Activated T-cell treated with anti-CD3 and anti-CD28 coated beads, Interleukin-2, amount 50 U/mL, for 4 hours (primary cell): ENCODE measurements around the gene LRP1. TPM values are rescaled to one million over a fixed set of nuclear protein-coding genes. Genes with fewer than 3 reads are reported as not detected.
A peak's percentile ranks its signal among the peaks of the same experiment; 100 is the strongest.

Source experiments
- ATAC-seq, 2 donors: fragments of 200-7000 bp; cut with Tn5 transposase; one replicate each; pipeline ENCODE4 v1.10.0; 2021
- DNase-seq: peaks from one replicate; pipeline ENCODE4 v3.0.0-alpha.2; 2020
- H3K27me3 Mint-ChIP-seq: one replicate; pipeline ENCODE4 v1.8.0; 2021; ENCODE audit warnings: low read depth, mixed read lengths
- H3K36me3 Mint-ChIP-seq: one replicate; pipeline ENCODE4 v1.8.0; 2022; ENCODE audit warnings: mixed read lengths; ENCODE audit not compliant: insufficient read depth
- H3K4me1 Mint-ChIP-seq: one replicate; pipeline ENCODE4 v1.8.0; 2021; ENCODE audit warnings: low read depth, mixed read lengths
- H3K4me3 Mint-ChIP-seq: one replicate; pipeline ENCODE4 v1.8.0; 2021; ENCODE audit warnings: mild to moderate bottlenecking, moderate library complexity, mixed read lengths
- H3K9me3 Mint-ChIP-seq: one replicate; pipeline ENCODE4 v1.8.0; 2021; ENCODE audit warnings: mixed read lengths
- total RNA-seq, 3 donors: library from RNA; stranded (reverse); gene quantifications; one replicate each; pipeline ENCODE4 v1.2.1, GENCODE V29; 2021

Gene LRP1
- total RNA-seq, 3 donors from 2014 or later = 0.98 to 1.1 (median 1.0) TPM

GRCh38 chr12:57243521-57244311, 115.4 kb downstream of the LRP1 start:
- H3K4me3 Mint-ChIP-seq = peak overlapping the region; percentile 62
- DNase-seq = peak; percentile 77
- peaks cover 47% of the 10 kb centered on the region for H3K4me1 Mint-ChIP-seq
- H3K36me3 Mint-ChIP-seq = peaks cover 5% of the 10 kb centered on the region
- H3K27me3 Mint-ChIP-seq = peaks cover 38% of the 10 kb centered on the region
- peak; percentile 16 to 29 for ATAC-seq
- no peaks in the 10 kb centered on the region for H3K9me3 Mint-ChIP-seq

GRCh38 chr12:57244312-57244696, 116.0 kb downstream of the LRP1 start:
- no peak for ATAC-seq
- no peak overlapping the region for H3K4me3 Mint-ChIP-seq
- H3K36me3 Mint-ChIP-seq = peaks cover 5% of the 10 kb centered on the region
- H3K4me1 Mint-ChIP-seq = peaks cover 42% of the 10 kb centered on the region
- H3K27me3 Mint-ChIP-seq = peaks cover 35% of the 10 kb centered on the region
- no peaks in the 10 kb centered on the region for H3K9me3 Mint-ChIP-seq
- DNase-seq = no peak

DNA sequence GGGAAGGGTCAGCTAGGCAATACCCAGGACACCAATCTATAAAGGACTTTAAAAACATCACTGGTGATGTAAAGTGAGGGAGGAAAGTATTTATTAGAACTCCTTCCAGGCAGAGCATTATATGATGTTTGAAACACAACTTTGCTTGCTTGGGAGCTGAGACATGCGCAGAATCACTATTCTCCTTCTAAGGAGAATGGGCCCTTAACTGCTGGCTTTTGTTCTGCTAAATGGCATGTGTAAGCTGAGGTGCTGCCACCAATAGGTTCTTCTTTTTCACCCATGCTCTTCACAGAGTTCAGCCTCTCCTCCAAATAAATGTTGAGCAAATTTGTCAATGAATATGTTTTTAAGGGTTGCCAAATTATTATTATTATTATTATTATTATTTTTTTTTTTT, 118.8 kb downstream of the LRP1 start:
- peaks cover 18% of the 10 kb centered on the region for H3K4me1 Mint-ChIP-seq
- peaks cover 5% of the 10 kb centered on the region for H3K36me3 Mint-ChIP-seq
- H3K9me3 Mint-ChIP-seq = no peaks in the 10 kb centered on the region
- peaks cover 18% of the 10 kb centered on the region for H3K27me3 Mint-ChIP-seq
- ATAC-seq (no peak), DNase-seq (no peak)
- no peak overlapping the region for H3K4me3 Mint-ChIP-seq

- Mint-ChIP-seq H3K4me1 (peaks cover 2% of the 10 kb centered on the region), H3K9me3 (no peaks in the 10 kb centered on the region), H3K4me3 (no peak overlapping the region), H3K36me3 (peaks cover 8% of the 10 kb centered on the region), H3K27me3 (peaks cover 3% of the 10 kb centered on the region)
- DNase-seq (no peak), ATAC-seq (no peak)
These were observed 120.9 kb downstream of the LRP1 start for GRCh38 chr12:57248934-57249742.

DNA sequence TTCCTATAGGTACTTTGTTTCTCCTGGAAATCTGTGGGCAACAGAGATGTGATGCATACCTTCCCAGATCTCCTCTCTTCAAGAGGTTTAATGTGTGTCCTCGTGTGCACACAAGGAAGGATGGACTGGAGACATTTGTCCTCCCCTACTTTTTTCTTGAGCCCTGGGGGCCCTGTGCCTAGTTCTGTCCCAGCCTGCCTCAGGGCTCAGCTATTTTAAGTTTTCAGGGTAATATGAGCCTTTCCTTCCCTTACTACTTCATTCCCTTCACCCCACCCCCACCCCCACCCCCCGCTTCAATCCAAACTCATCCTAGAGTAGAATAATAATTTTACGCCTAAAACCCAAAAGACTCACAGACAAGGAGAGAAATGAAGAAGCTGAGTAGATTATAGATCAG, 122.3 kb downstream of the LRP1 start:
- H3K4me3 Mint-ChIP-seq = no peak overlapping the region
- no peaks in the 10 kb centered on the region for H3K9me3 Mint-ChIP-seq
- peaks cover 12% of the 10 kb centered on the region for H3K36me3 Mint-ChIP-seq
- DNase-seq (no peak), ATAC-seq (no peak)
- no peaks in the 10 kb centered on the region for H3K27me3 Mint-ChIP-seq
- no peaks in the 10 kb centered on the region for H3K4me1 Mint-ChIP-seq

DNA sequence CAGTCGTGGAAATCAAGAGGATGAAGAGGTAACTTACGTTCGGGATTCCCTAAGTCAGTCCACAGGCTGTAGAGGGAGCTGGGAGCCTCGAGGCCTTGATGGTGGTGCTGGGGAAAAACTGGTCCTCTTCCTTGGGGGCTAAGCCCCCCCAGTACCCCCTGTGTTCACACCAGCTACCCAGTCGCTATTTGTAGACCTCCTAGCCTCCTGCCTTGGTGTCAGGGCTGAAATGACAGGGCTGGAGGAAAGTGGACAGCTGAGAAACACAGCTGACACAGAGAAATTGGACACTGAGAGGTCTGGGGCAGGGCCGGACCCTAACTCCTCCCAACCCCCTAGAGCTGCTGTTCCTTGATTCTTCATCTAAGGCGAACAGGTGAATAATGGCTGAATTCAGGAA, 122.7 kb downstream of the LRP1 start, which contains the start of gene STAC3:
STAC3 (minus strand) TSS at position 232 of the 400 bp plus-strand sequence. CDS start 1,551 bp downstream, outside the sequence.
- no peaks in the 10 kb centered on the region for H3K4me1 Mint-ChIP-seq
- DNase-seq (no peak), ATAC-seq (no peak)
- H3K4me3 Mint-ChIP-seq = no peak within 1 kb of the TSS
- H3K27me3 Mint-ChIP-seq = no peaks in the 10 kb centered on the region
- H3K9me3 Mint-ChIP-seq = no peaks in the 10 kb centered on the region
- peaks cover 13% of the 10 kb centered on the region for H3K36me3 Mint-ChIP-seq

GRCh38 chr12:57254506-57255280, 126.4 kb downstream of the LRP1 start:
- Mint-ChIP-seq H3K9me3 (no peaks in the 10 kb centered on the region), H3K4me1 (no peaks in the 10 kb centered on the region), H3K4me3 (no peak overlapping the region), H3K36me3 (peaks cover 27% of the 10 kb centered on the region), H3K27me3 (no peaks in the 10 kb centered on the region)
- no peak for DNase-seq
- no peak for ATAC-seq

GRCh38 chr12:57255916-57256315, 127.6 kb downstream of the LRP1 start:
- Mint-ChIP-seq H3K27me3 (no peaks in the 10 kb centered on the region), H3K4me1 (no peaks in the 10 kb centered on the region), H3K36me3 (peaks cover 34% of the 10 kb centered on the region), H3K9me3 (no peaks in the 10 kb centered on the region), H3K4me3 (no peak overlapping the region)
- ATAC-seq = no peak
- no peak for DNase-seq

DNA sequence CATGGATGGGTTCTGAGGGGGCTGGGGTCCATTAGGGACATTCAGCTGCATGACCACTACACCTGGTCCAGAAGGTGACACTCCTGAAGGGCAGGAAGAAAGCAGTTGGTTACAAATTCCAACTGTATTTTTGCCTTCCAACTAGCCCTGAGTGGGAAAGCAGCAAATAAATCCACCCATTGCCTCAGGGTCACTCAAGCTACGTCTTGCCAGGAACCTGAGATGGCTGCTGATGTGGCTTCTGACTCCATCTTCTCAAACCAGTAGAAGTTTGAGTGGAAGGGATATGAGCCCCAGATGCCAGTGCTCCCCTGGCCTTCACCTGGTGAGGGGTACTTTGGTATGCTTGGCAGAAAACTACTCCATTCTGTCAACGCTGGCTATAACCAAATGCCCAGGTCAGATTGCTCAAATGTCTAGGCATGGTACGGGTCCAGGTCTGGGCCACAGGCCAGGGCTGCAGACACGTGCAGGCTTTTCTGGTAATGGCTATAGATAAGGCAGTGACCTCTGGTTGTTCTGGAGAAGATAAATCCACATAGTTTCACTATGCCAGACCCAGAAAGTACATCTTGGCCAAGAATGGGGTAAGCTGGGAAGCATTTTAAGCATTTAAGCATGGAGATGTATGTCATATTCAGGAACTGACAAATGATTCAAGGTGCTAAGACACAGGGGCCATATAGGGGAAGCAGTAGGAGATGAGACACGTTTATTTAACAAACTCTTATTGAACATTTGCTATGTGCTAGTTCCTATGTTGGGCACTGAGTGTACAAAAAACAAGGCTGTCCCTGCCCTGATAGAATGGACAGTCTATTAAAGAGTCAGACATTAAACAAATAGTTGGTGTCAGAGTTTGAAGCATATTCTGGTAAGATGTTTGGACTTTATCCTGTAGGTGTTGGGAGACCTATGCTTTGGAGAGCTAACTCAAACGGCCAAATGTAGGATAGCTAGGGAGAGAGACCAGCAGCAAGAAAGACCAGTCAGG, 131.0 kb downstream of the LRP1 start:
- Mint-ChIP-seq H3K36me3 (peaks cover 46% of the 10 kb centered on the region), H3K4me3 (no peak overlapping the region), H3K9me3 (no peaks in the 10 kb centered on the region), H3K4me1 (no peaks in the 10 kb centered on the region), H3K27me3 (no peaks in the 10 kb centered on the region)
- DNase-seq (no peak), ATAC-seq (no peak)

- no peak overlapping the region for H3K4me3 Mint-ChIP-seq
- ATAC-seq = no peak
- H3K9me3 Mint-ChIP-seq = no peaks in the 10 kb centered on the region
- H3K27me3 Mint-ChIP-seq = no peaks in the 10 kb centered on the region
- H3K4me1 Mint-ChIP-seq = no peaks in the 10 kb centered on the region
- DNase-seq = no peak
- H3K36me3 Mint-ChIP-seq = peaks cover 48% of the 10 kb centered on the region
These were observed 132.1 kb downstream of the LRP1 start for GRCh38 chr12:57260366-57260765.

DNA sequence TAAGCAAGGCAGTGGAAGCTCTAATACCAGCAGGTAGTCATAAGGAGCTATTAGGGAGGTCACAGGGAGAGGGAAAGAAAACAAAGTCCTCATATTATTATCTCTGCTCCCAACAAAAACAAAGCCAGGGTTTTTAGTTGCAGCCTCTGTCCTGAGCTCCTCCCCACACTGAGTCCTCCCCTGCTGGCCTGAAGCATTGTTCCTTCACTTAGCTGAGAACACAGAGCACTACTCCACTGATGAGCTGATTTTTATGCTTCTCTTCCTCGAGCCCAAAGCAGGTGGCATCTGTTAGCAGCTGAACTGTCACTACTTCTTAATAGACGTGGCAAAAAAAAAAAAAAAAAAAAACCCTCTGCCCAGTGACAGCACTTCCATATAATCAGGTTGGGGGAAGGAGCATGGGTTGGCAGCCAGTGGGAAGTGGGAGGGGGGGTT, 133.2 kb downstream of the LRP1 start:
- H3K36me3 Mint-ChIP-seq = peaks cover 42% of the 10 kb centered on the region
- ATAC-seq = no peak
- no peaks in the 10 kb centered on the region for H3K9me3 Mint-ChIP-seq
- no peaks in the 10 kb centered on the region for H3K4me1 Mint-ChIP-seq
- no peak for DNase-seq
- H3K4me3 Mint-ChIP-seq = no peak overlapping the region
- no peaks in the 10 kb centered on the region for H3K27me3 Mint-ChIP-seq

GRCh38 chr12:57262126-57262822, 134.0 kb downstream of the LRP1 start:
- DNase-seq (no peak), ATAC-seq (no peak)
- Mint-ChIP-seq H3K4me1 (no peaks in the 10 kb centered on the region), H3K27me3 (no peaks in the 10 kb centered on the region), H3K4me3 (no peak overlapping the region), H3K9me3 (no peaks in the 10 kb centered on the region), H3K36me3 (peaks cover 40% of the 10 kb centered on the region)
